Ascending aorta (tissue), 2 donors: Measurements from ENCODE around the gene KLHL1. TPM values are rescaled to one million over a fixed set of nuclear protein-coding genes. Genes with fewer than 3 reads are reported as not detected.
A peak's percentile ranks its signal among the peaks of the same experiment; 100 is the strongest.

Experiments
- DNase-seq, 2 donors: peaks; one replicate each; pipeline ENCODE4 v3.0.0-alpha.2; 2019; ENCODE audit warnings: low spot score in 2 of 2
- H3K27ac ChIP-seq, 2 donors: fragments of 200-600 bp; sonication (generic); one replicate each; pipeline ENCODE4 v1.5.1; 2016 to 2017; ENCODE audit warnings: mild to moderate bottlenecking in 1 of 2
- H3K27me3 ChIP-seq: fragments of 200-600 bp; sonication (generic); one replicate; pipeline ENCODE4 v1.5.1; 2017
- H3K36me3 ChIP-seq, 2 donors: fragments of 200-600 bp; sonication (generic); one replicate each; pipeline ENCODE4 v1.5.1; 2016
- H3K4me1 ChIP-seq, 2 donors: fragments of 200-600 bp; sonication (generic); one replicate each; pipeline ENCODE4 v1.5.1; 2016 to 2017; ENCODE audit warnings: mild to moderate bottlenecking in 1 of 2
- H3K4me3 ChIP-seq, 2 donors: fragments of 200-600 bp; sonication (generic); one replicate each; pipeline ENCODE4 v1.5.1; 2016 to 2017; ENCODE audit warnings: mild to moderate bottlenecking in 1 of 2
- H3K9me3 ChIP-seq, 2 donors: fragments of 200-600 bp; sonication (generic); one replicate each; pipeline ENCODE4 v1.5.1; 2016
- CTCF ChIP-seq, 3 experiments: fragments of 200-600 bp in 2 of 3; fragments of 450-650 bp in 1 of 3; sonication (generic) in 2 of 3; IDR thresholded peaks; one replicate each; pipeline ENCODE4 v1.5.1; 2016 to 2019; ENCODE audit warnings: antibody characterized with exemption in 3 of 3, mild to moderate bottlenecking in 1 of 3, moderate library complexity in 1 of 3
- intact Hi-C: fragments of 100-400 bp; cut with DNase I; formaldehyde crosslinking; loops from one replicate; pipeline ENCODE4 v1.15.1; 2023
- total RNA-seq: library from RNA; depleted of rRNA; stranded (reverse); fragments of >200 nt; gene quantifications from one replicate; pipeline ENCODE4 v1.1.0, GENCODE V29; 2016

KLHL1 gene
- total RNA-seq, 1 donor from 2014 or later, result not detected

DNA sequence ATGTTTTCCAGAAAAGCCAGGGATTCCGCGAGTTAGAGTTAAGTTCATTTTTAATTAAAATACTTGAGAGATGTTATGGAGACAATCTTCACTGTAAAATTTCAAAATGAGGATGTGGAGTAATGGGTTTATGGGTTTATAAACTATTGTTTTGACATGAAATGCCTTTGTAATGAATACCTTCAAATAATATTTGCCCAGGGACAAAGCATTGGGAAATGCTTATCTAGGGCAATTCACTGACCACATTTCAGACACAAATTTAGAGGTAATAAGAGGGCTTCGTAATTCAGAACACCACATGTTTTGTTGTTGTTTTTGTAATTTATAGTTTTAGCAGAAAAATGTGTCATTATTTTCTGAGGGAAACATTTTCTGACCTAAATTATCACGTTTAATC, 241.7 kb downstream of the KLHL1 start:
- Histone ChIP-seq H3K27me3 (no peaks in the 10 kb centered on the region), H3K4me1 (no peaks in the 10 kb centered on the region), H3K27ac (no peak overlapping the region), H3K9me3 (no peaks in the 10 kb centered on the region), H3K36me3 (no peaks in the 10 kb centered on the region), H3K4me3 (no peak overlapping the region)
- DNase-seq, result no peak
- no peak for TF ChIP-seq CTCF (IDR thresholded peaks at IDR 0.05)
- intact Hi-C loops, result no loop called here

GRCh38 chr13:69857183-69857821, 250.9 kb downstream of the KLHL1 start:
- Histone ChIP-seq H3K9me3 (no peaks in the 10 kb centered on the region), H3K27me3 (no peaks in the 10 kb centered on the region), H3K27ac (no peak overlapping the region), H3K4me3 (no peak overlapping the region), H3K4me1 (no peaks in the 10 kb centered on the region), H3K36me3 (no peaks in the 10 kb centered on the region)
- intact Hi-C loops, result loop anchor here (10.0 kb wide), 1 partner anchor 323 kb away; no protein-coding TSS in a partner anchor
- peak in 2 of 3 experiments; percentile 26 to 39 for TF ChIP-seq CTCF (IDR thresholded peaks at IDR 0.05)
- DNase-seq, result no peak

DNA sequence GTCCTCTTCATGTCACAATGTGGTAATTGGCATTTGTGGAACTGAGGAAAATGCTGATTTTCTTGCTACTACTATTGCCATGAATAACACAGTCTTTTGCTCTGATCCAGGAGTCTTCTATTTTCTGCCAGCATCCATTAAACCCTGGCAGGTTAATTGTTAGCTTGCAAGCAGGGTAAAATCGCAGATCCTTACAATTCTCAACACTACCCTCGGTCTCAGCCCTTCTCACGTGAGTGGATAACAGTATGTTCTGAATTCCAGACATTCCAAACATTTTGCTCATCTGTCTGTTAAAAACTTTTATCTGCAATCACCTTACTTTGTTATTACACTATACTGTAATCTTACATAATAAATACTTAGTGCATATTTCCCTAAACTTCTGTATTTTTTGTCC, 251.9 kb downstream of the KLHL1 start:
- H3K27me3 ChIP-seq, result no peaks in the 10 kb centered on the region
- no peak overlapping the region for H3K27ac ChIP-seq
- intact Hi-C loops, result loop anchor here (10.0 kb wide), 1 partner anchor 322 kb away; no protein-coding TSS in a partner anchor
- H3K36me3 ChIP-seq, result no peaks in the 10 kb centered on the region
- DNase-seq, result no peak
- H3K4me3 ChIP-seq, result no peak overlapping the region
- H3K9me3 ChIP-seq, result no peaks in the 10 kb centered on the region
- H3K4me1 ChIP-seq, result no peaks in the 10 kb centered on the region
- no peak for TF ChIP-seq CTCF (IDR thresholded peaks at IDR 0.05)

DNA sequence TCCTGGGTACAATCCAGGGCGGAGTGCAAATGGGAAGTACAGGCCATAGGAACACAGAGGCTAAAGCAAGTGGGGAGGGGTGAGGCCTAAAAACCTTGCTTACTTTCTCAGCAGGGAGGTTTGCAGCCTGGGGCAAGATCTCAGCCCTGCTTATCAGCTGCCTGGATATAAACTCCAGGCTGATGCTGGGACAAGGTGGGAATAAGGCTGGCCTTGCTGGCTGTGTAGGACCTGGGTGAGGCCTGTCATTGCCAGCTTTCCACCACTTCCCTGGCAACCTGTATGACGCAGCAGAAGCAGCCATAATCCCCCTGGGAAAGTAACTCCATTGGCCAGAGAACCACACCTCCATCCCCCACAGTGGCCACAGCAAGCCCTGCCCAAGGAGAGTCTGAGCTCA, 279.7 kb downstream of the KLHL1 start:
- Histone ChIP-seq H3K4me1 (no peaks in the 10 kb centered on the region), H3K4me3 (no peak overlapping the region), H3K27ac (no peak overlapping the region), H3K27me3 (no peaks in the 10 kb centered on the region), H3K9me3 (no peaks in the 10 kb centered on the region), H3K36me3 (no peaks in the 10 kb centered on the region)
- TF ChIP-seq CTCF (IDR thresholded peaks at IDR 0.05), result no peak
- no peak for DNase-seq
- intact Hi-C loops, result no loop called here

DNA sequence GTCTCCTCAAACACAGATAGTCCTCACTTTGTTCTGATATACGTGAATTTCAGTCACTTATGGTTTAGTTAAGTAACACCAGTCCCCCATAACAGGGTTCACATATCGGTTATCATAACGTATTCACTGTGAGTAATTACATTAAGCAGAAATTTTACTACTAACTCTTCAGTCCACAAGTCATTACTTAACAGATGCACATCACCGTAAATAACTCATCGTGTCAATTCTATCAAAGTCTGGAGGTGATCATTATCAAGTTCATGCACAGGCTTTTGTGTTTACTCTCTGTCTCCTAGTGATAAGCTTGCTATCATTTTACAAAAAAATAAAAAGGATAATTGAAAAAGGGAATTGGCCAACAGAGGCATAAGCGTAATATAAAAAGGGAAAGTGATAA, 288.1 kb downstream of the KLHL1 start:
- Histone ChIP-seq H3K27ac (no peak overlapping the region), H3K4me3 (no peak overlapping the region), H3K9me3 (no peaks in the 10 kb centered on the region), H3K4me1 (no peaks in the 10 kb centered on the region), H3K27me3 (no peaks in the 10 kb centered on the region), H3K36me3 (no peaks in the 10 kb centered on the region)
- no peak for DNase-seq
- intact Hi-C loops, result no loop called here
- no peak for TF ChIP-seq CTCF (IDR thresholded peaks at IDR 0.05)
